Right lobe of liver (tissue), 4 donors: ENCODE measurements around the gene DEPDC7.
"Not testable (repeated sequence)": the region's sequence is repeated elsewhere in the genome, so short reads cannot be mapped to it uniquely, and the experiment has no call there.

Experiments
- CTCF ChIP-seq, 4 donors: fragments of 200-600 bp in 3 of 4; fragments of 450-650 bp in 1 of 4; IDR thresholded peaks; one replicate each; pipeline versions ENCODE4 v1.5.1 to v1.8.0; 2016 to 2022; ENCODE audit warnings: antibody characterized with exemption in 4 of 4, mild to moderate bottlenecking in 2 of 4
- POLR2A ChIP-seq: fragments of 450-650 bp; IDR thresholded peaks from one replicate; pipeline ENCODE4 v1.6.1; 2017; ENCODE audit warnings: antibody characterized with exemption, mild to moderate bottlenecking
- donor health status: DM: no; HTN: no; CAD: no.
- donor health status: DM: no; HTN: no; CAD: no.
- donor health status: DM: no; HTN: yes; CAD: no.

GRCh38 chr11:33029218-33029617, 13.5 kb downstream of the DEPDC7 start:
- TF ChIP-seq CTCF (IDR thresholded peaks at IDR 0.05); POLR2A: not testable (repeated sequence)
